Osteocyte (in vitro differentiated cells): Measurements from ENCODE around the gene BID. TPM values are rescaled to one million over a fixed set of nuclear protein-coding genes. Genes with fewer than 3 reads are reported as not detected.
A peak's percentile ranks its signal among the peaks of the same experiment; 100 is the strongest.

Experiments used
- DNase-seq: peaks from one replicate; pipeline ENCODE4 v3.0.0; 2021; ENCODE audit warnings: mixed read lengths; ENCODE audit not compliant: unreplicated experiment; ENCODE audit errors: extremely low spot score
- H3K27ac Mint-ChIP-seq: one replicate; pipeline ENCODE4 v1.8.0; 2021; ENCODE audit warnings: mild to moderate bottlenecking, mixed read lengths; ENCODE audit not compliant: unreplicated experiment
- H3K27me3 Mint-ChIP-seq: one replicate; pipeline ENCODE4 v1.8.0; 2021; ENCODE audit warnings: mixed read lengths; ENCODE audit not compliant: unreplicated experiment
- H3K36me3 Mint-ChIP-seq: one replicate; pipeline ENCODE4 v1.8.0; 2021; ENCODE audit warnings: mixed read lengths; ENCODE audit not compliant: unreplicated experiment
- H3K4me1 Mint-ChIP-seq: one replicate; pipeline ENCODE4 v1.8.0; 2021; ENCODE audit warnings: mixed read lengths; ENCODE audit not compliant: unreplicated experiment
- H3K4me3 Mint-ChIP-seq: one replicate; pipeline ENCODE4 v1.8.0; 2021; ENCODE audit warnings: mild to moderate bottlenecking, moderate library complexity, mixed read lengths; ENCODE audit not compliant: unreplicated experiment
- H3K9me3 Mint-ChIP-seq: one replicate; pipeline ENCODE4 v1.8.0; 2021; ENCODE audit warnings: mixed read lengths; ENCODE audit not compliant: unreplicated experiment
- CTCF ChIP-seq: fragments of 200-600 bp; sonication (generic); IDR thresholded peaks from 2 replicates; pipeline ENCODE4 v1.5.0; 2021; ENCODE audit warnings: antibody characterized with exemption, mild to moderate bottlenecking, moderate library complexity
- total RNA-seq: library from RNA; stranded (reverse); gene quantifications from 2 replicates; pipeline ENCODE4 v1.2.1, GENCODE V29; 2021

Gene BID
- total RNA-seq, 1 donor from 2014 or later, result 11.6 TPM

- H3K27ac Mint-ChIP-seq, result no peak overlapping the region
- peaks cover 37% of the 10 kb centered on the region for H3K4me1 Mint-ChIP-seq
- no peaks in the 10 kb centered on the region for H3K9me3 Mint-ChIP-seq
- H3K4me3 Mint-ChIP-seq, result no peak overlapping the region
- DNase-seq, result no peak
- no peaks in the 10 kb centered on the region for H3K27me3 Mint-ChIP-seq
- peaks cover 2% of the 10 kb centered on the region for H3K36me3 Mint-ChIP-seq
- no peak for TF ChIP-seq CTCF
Observed at GRCh38 chr22:17784776-17785175, 10.5 kb upstream of the BID start.

GRCh38 chr22:17783773-17784480 lies 9.7 kb upstream of the BID start:
- Mint-ChIP-seq H3K36me3 (no peaks in the 10 kb centered on the region), H3K4me3 (no peak overlapping the region), H3K27ac (no peak overlapping the region), H3K27me3 (no peaks in the 10 kb centered on the region), H3K9me3 (no peaks in the 10 kb centered on the region), H3K4me1 (peaks cover 44% of the 10 kb centered on the region)
- no peak for DNase-seq
- TF ChIP-seq CTCF, result no peak

GRCh38 chr22:17783312-17783711 lies 9.0 kb upstream of the BID start:
- no peak for DNase-seq
- no peak for TF ChIP-seq CTCF
- H3K27ac Mint-ChIP-seq, result no peak overlapping the region
- no peaks in the 10 kb centered on the region for H3K36me3 Mint-ChIP-seq
- no peaks in the 10 kb centered on the region for H3K27me3 Mint-ChIP-seq
- H3K4me1 Mint-ChIP-seq, result peaks cover 44% of the 10 kb centered on the region
- no peak overlapping the region for H3K4me3 Mint-ChIP-seq
- no peaks in the 10 kb centered on the region for H3K9me3 Mint-ChIP-seq

- Mint-ChIP-seq H3K9me3 (no peaks in the 10 kb centered on the region), H3K4me3 (no peak overlapping the region), H3K27me3 (no peaks in the 10 kb centered on the region), H3K27ac (no peak overlapping the region), H3K4me1 (peaks cover 44% of the 10 kb centered on the region), H3K36me3 (no peaks in the 10 kb centered on the region)
- no peak for DNase-seq
- no peak for TF ChIP-seq CTCF
Observed at GRCh38 chr22:17782621-17783020, 8.4 kb upstream of the BID start.

GRCh38 chr22:17782158-17782557 lies 7.9 kb upstream of the BID start:
- no peak for TF ChIP-seq CTCF
- DNase-seq, result no peak
- H3K27ac Mint-ChIP-seq, result peak overlapping the region; percentile 64

More at GRCh38 chr22:17782158-17782557, 7.9 kb upstream of the BID start:
- Mint-ChIP-seq H3K4me3 (no peak overlapping the region), H3K27me3 (no peaks in the 10 kb centered on the region), H3K36me3 (no peaks in the 10 kb centered on the region), H3K9me3 (no peaks in the 10 kb centered on the region), H3K4me1 (peaks cover 44% of the 10 kb centered on the region)
